Left ventricle myocardium superior (tissue), 1 donor: ENCODE data around the gene TTC38. TPM values are rescaled to one million over a fixed set of nuclear protein-coding genes. Genes with fewer than 3 reads are reported as not detected.

Source experiments
- ATAC-seq: fragments of 200-7000 bp; cut with Tn5 transposase; one replicate; pipeline ENCODE4 v1.9.1; 2020; ENCODE audit warnings: mild to moderate bottlenecking, moderate library complexity
- DNase-seq: peaks from one replicate; pipeline ENCODE4 v3.0.0-alpha.2; 2020
- intact Hi-C: fragments of 100-400 bp; cut with micrococcal nuclease; formaldehyde crosslinking; loops from one replicate; pipeline ENCODE4 v1.11.0; 2022
- total RNA-seq: library from RNA; stranded (reverse); fragmentation: NEBNext Ultra II Directional; extraction: Animal tissue kit (Norgen Biotek cat#: 25700); gene quantifications from one replicate; pipeline ENCODE4 v1.2.1, GENCODE V29; 2021
- donor health status: DM: no; HTN: yes; CAD: no; lungs with severe emphysema.

Gene TTC38
- total RNA-seq, 1 donor from 2014 or later: 24.0 TPM

GRCh38 chr22:46315976-46316375 lies 48.2 kb downstream of the TTC38 start:
- DNase-seq: peak; percentile 22
- ATAC-seq: no peak
- intact Hi-C loops: loop anchor here (10.0 kb wide), 2 partner anchors 321 to 411 kb away; no protein-coding TSS in a partner anchor

- DNase-seq: peak; percentile 10
- no peak for ATAC-seq
- intact Hi-C loops: loop anchor here (10.0 kb wide), 2 partner anchors 323 to 413 kb away; no protein-coding TSS in a partner anchor
Measured at GRCh38 chr22:46317646-46318045, 49.8 kb downstream of the TTC38 start.

- intact Hi-C loops: loop anchor here (10.0 kb wide), 2 partner anchors 324 to 414 kb away; no protein-coding TSS in a partner anchor
- DNase-seq (peak; percentile 15), ATAC-seq (no peak)
Measured at GRCh38 chr22:46318576-46318975, 50.8 kb downstream of the TTC38 start.

GRCh38 chr22:46319319-46319718 lies 51.5 kb downstream of the TTC38 start:
- intact Hi-C loops: loop anchor here (10.0 kb wide), 2 partner anchors 325 to 415 kb away; no protein-coding TSS in a partner anchor
- no peak for ATAC-seq

GRCh38 chr22:46320166-46320710 lies 52.4 kb downstream of the TTC38 start:
- DNase-seq (peak; percentile 25), ATAC-seq (peak; percentile 25)
- intact Hi-C loops: no loop called here

More at GRCh38 chr22:46319319-46319718, 51.5 kb downstream of the TTC38 start:
- peak; percentile 10 for DNase-seq

GRCh38 chr22:46320716-46321386 lies 53.0 kb downstream of the TTC38 start:
- intact Hi-C loops: no loop called here
- ATAC-seq (no peak), DNase-seq (peak; percentile 18)

- no peak for ATAC-seq
- peak; percentile 23 for DNase-seq
- intact Hi-C loops: no loop called here
Measured at GRCh38 chr22:46322711-46323110, 54.9 kb downstream of the TTC38 start.

- DNase-seq (peak; percentile 18), ATAC-seq (no peak)
- intact Hi-C loops: no loop called here
Measured at GRCh38 chr22:46323162-46323561, 55.4 kb downstream of the TTC38 start.

GRCh38 chr22:46326066-46326680 lies 58.4 kb downstream of the TTC38 start:
- intact Hi-C loops: no loop called here
- no peak for ATAC-seq
- DNase-seq: peak; percentile 5

- ATAC-seq: no peak
- DNase-seq: peak; percentile 18
- intact Hi-C loops: no loop called here
Measured at GRCh38 chr22:46327691-46328465, 60.1 kb downstream of the TTC38 start.

GRCh38 chr22:46328797-46329196 lies 61.0 kb downstream of the TTC38 start:
- ATAC-seq (no peak), DNase-seq (peak; percentile 30)
- intact Hi-C loops: no loop called here

GRCh38 chr22:46329616-46330015 lies 61.8 kb downstream of the TTC38 start:
- ATAC-seq (no peak), DNase-seq (peak; percentile 23)
- intact Hi-C loops: no loop called here

GRCh38 chr22:46330426-46330825 lies 62.6 kb downstream of the TTC38 start:
- ATAC-seq (no peak), DNase-seq (peak; percentile 4)
- intact Hi-C loops: no loop called here

- DNase-seq (peak; percentile 16), ATAC-seq (no peak)
- intact Hi-C loops: no loop called here
Measured at GRCh38 chr22:46331496-46331895, 63.7 kb downstream of the TTC38 start.

- peak; percentile 95 for DNase-seq
- intact Hi-C loops: no loop called here
- peak; percentile 96 for ATAC-seq
Measured at GRCh38 chr22:46335201-46336118, 67.7 kb downstream of the TTC38 start, which contains the start of gene TRMU. Gene TRMU (plus strand): TSS chr22:46335714. CDS start chr22:46335765, 51 bp downstream.

- intact Hi-C loops: no loop called here
- DNase-seq (peak; percentile 55), ATAC-seq (peak; percentile 54)
Measured at GRCh38 chr22:46336119-46337078, 68.6 kb downstream of the TTC38 start.

GRCh38 chr22:46337870-46338269 lies 70.1 kb downstream of the TTC38 start:
- ATAC-seq (no peak), DNase-seq (peak; percentile 15)
- intact Hi-C loops: no loop called here
